ENCODE measurements around the gene CCNK. TPM values are rescaled to one million over a fixed set of nuclear protein-coding genes. Genes with fewer than 3 reads are reported as not detected.

CCNK gene
- 46.1 and 69.4 TPM in 2 replicates for total RNA-seq (2014; rRNA removed; shearing (Covaris generic); ENCODE audit: low replicate concordance)

GRCh38 chr14:99480917-99481744 is at the start of gene CCNK:
CCNK (plus strand) TSS chr14:99481409; CDS start chr14:99492678, 11,269 bp downstream.
- no peaks in the 10 kb centered on the region for H3K36me3 ChIP-seq (ENCODE audit: insufficient read depth, low read length)
- H3K4me2 ChIP-seq (ENCODE audit: low read depth, low read length, poor library complexity, severe bottlenecking) = peak within 1 kb of the TSS; percentile 94
- H3K9me3 ChIP-seq (ENCODE audit: low read length) = no peaks in the 10 kb centered on the region
- no peaks in the 10 kb centered on the region for H3K27me3 ChIP-seq (ENCODE audit: low read length)
- peak; percentile 100 for DNase-seq
- H3K4me3 ChIP-seq (ENCODE audit: low read length) = peak within 1 kb of the TSS; percentile 97
- peak within 1 kb of the TSS; percentile 40; the same call in 1 of the 2 replicates for H2AFZ ChIP-seq (ENCODE audit: low read length)
- H3K79me2 ChIP-seq (ENCODE audit: low read length) = peaks cover 91% of the 10 kb centered on the region
- no peaks in the 10 kb centered on the region for H3K9me2 ChIP-seq (replicated peaks; ENCODE audit: insufficient read depth, low read length)
- peak within 1 kb of the TSS; percentile 91 for H3K9ac ChIP-seq (ENCODE audit: low read length)
- peaks cover 67% of the 10 kb centered on the region for H3K4me1 ChIP-seq (ENCODE audit: low read length)
- H4K20me1 ChIP-seq (ENCODE audit: insufficient read depth, low read depth, low read length) = peaks cover 49% of the 10 kb centered on the region
- peak within 1 kb of the TSS; percentile 55 for H3K27ac ChIP-seq (ENCODE audit: low read length)

- no peak overlapping the region for H3K4me3 ChIP-seq (ENCODE audit: low read length)
- H3K36me3 ChIP-seq (ENCODE audit: insufficient read depth, low read length) = peaks cover 40% of the 10 kb centered on the region
- H3K9ac ChIP-seq (ENCODE audit: low read length) = peak overlapping the region; percentile 32; the same call in 1 of the 2 replicates
- DNase-seq = no peak
- no peak overlapping the region for H2AFZ ChIP-seq (ENCODE audit: low read length)
- no peaks in the 10 kb centered on the region for H4K20me1 ChIP-seq (ENCODE audit: insufficient read depth, low read depth, low read length)
- peaks cover 66% of the 10 kb centered on the region for H3K4me1 ChIP-seq (ENCODE audit: low read length)
- H3K9me3 ChIP-seq (ENCODE audit: low read length) = peaks cover 10% of the 10 kb centered on the region
- H3K9me2 ChIP-seq (replicated peaks; ENCODE audit: insufficient read depth, low read length) = no peaks in the 10 kb centered on the region
- peak overlapping the region; percentile 58 for H3K4me2 ChIP-seq (ENCODE audit: low read depth, low read length, poor library complexity, severe bottlenecking)
- H3K27me3 ChIP-seq (ENCODE audit: low read length) = no peaks in the 10 kb centered on the region
- peaks cover 91% of the 10 kb centered on the region for H3K79me2 ChIP-seq (ENCODE audit: low read length)
- peak overlapping the region; percentile 84 for H3K27ac ChIP-seq (ENCODE audit: low read length)
Observed at GRCh38 chr14:99431986-99432385, 49.2 kb upstream of the CCNK start.

GRCh38 chr14:99432485-99432884 is 48.7 kb upstream of the CCNK start:
- peak overlapping the region; percentile 32 for H3K9ac ChIP-seq (ENCODE audit: low read length)
- H3K79me2 ChIP-seq (ENCODE audit: low read length) = peaks cover 91% of the 10 kb centered on the region
- H3K4me3 ChIP-seq (ENCODE audit: low read length) = no peak overlapping the region
- no peak overlapping the region for H2AFZ ChIP-seq (ENCODE audit: low read length)
- DNase-seq = peak; percentile 64
- no peaks in the 10 kb centered on the region for H4K20me1 ChIP-seq (ENCODE audit: insufficient read depth, low read depth, low read length)
- peaks cover 10% of the 10 kb centered on the region for H3K9me3 ChIP-seq (ENCODE audit: low read length)
- peak overlapping the region; percentile 84 for H3K27ac ChIP-seq (ENCODE audit: low read length)
- peaks cover 40% of the 10 kb centered on the region for H3K36me3 ChIP-seq (ENCODE audit: insufficient read depth, low read length)
- peaks cover 61% of the 10 kb centered on the region for H3K4me1 ChIP-seq (ENCODE audit: low read length)
- no peaks in the 10 kb centered on the region for H3K9me2 ChIP-seq (replicated peaks; ENCODE audit: insufficient read depth, low read length)
- H3K4me2 ChIP-seq (ENCODE audit: low read depth, low read length, poor library complexity, severe bottlenecking) = peak overlapping the region; percentile 58
- H3K27me3 ChIP-seq (ENCODE audit: low read length) = no peaks in the 10 kb centered on the region

- no peaks in the 10 kb centered on the region for H3K9me2 ChIP-seq (replicated peaks; ENCODE audit: insufficient read depth, low read length)
- peaks cover 34% of the 10 kb centered on the region for H3K4me1 ChIP-seq (ENCODE audit: low read length)
- no peak overlapping the region for H3K27ac ChIP-seq (ENCODE audit: low read length)
Observed at GRCh38 chr14:99435327-99435726, 45.9 kb upstream of the CCNK start.

DNA sequence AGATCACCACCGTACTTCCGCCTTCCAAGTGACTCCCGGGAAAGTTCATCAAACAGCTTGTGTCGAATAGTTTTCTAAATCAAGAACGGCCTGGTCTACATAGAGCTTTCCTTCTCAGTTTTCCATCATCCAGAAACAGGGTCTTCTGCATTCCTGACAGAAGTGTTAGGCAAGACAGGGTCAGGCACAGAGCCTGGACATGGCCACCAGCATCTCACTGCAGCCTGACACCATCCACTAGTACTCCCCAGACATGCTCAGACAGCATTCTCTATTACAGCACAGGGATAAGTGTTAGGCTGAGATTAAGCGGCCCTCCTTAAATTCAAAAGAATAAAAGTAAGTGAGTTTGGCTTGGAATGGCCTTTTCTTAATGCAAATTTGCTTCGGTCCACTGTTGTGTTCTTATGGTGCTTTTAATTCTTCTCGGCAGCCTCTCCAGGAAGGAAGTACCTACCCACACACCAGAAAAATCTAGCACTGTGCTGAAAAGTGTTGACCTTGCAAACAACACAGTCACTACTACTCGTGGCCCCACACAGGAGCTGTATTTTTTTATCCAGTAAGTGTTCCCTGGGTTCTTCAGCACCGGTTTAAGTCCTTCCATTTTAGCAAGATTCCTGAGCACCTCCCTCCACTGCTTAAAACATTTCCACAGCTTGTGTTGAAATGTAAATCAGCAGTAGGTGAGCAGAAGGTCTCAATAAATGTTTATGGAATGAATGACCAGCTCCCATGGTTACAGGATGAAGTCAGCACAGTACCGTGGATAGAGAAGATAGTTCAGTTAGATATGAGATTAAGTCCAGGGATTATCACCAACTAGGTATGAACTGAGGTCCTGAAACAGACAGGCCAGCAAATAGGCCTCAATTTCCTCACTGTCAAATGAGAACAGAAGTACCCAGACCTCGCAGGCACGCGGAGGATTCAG is 44.7 kb upstream of the CCNK start:
- Histone ChIP-seq H3K4me1 (ENCODE audit: low read length) (peaks cover 22% of the 10 kb centered on the region), H4K20me1 (ENCODE audit: insufficient read depth, low read depth, low read length) (no peaks in the 10 kb centered on the region), H3K9ac (ENCODE audit: low read length) (no peak overlapping the region), H3K4me3 (ENCODE audit: low read length) (no peak overlapping the region), H3K79me2 (ENCODE audit: low read length) (peaks cover 88% of the 10 kb centered on the region), H3K27me3 (ENCODE audit: low read length) (no peaks in the 10 kb centered on the region), H3K27ac (ENCODE audit: low read length) (no peak overlapping the region), H3K9me3 (ENCODE audit: low read length) (no peaks in the 10 kb centered on the region), H3K4me2 (ENCODE audit: low read depth, low read length, poor library complexity, severe bottlenecking) (no peak overlapping the region), H3K9me2 (replicated peaks; ENCODE audit: insufficient read depth, low read length) (no peaks in the 10 kb centered on the region), H3K36me3 (ENCODE audit: insufficient read depth, low read length) (peaks cover 35% of the 10 kb centered on the region), H2AFZ (ENCODE audit: low read length) (no peak overlapping the region)
- DNase-seq = no peak

More at GRCh38 chr14:99435327-99435726, 45.9 kb upstream of the CCNK start:
- Histone ChIP-seq H3K9me3 (ENCODE audit: low read length) (no peaks in the 10 kb centered on the region), H3K27me3 (ENCODE audit: low read length) (no peaks in the 10 kb centered on the region), H2AFZ (ENCODE audit: low read length) (no peak overlapping the region), H3K9ac (ENCODE audit: low read length) (no peak overlapping the region), H3K36me3 (ENCODE audit: insufficient read depth, low read length) (peaks cover 34% of the 10 kb centered on the region), H3K4me2 (ENCODE audit: low read depth, low read length, poor library complexity, severe bottlenecking) (no peak overlapping the region), H4K20me1 (ENCODE audit: insufficient read depth, low read depth, low read length) (no peaks in the 10 kb centered on the region), H3K79me2 (ENCODE audit: low read length) (peaks cover 88% of the 10 kb centered on the region), H3K4me3 (ENCODE audit: low read length) (no peak overlapping the region)
- no peak for DNase-seq

- Histone ChIP-seq H3K27me3 (ENCODE audit: low read length) (no peaks in the 10 kb centered on the region), H3K4me3 (ENCODE audit: low read length) (no peak overlapping the region), H3K27ac (ENCODE audit: low read length) (no peak overlapping the region), H3K79me2 (ENCODE audit: low read length) (peaks cover 88% of the 10 kb centered on the region), H3K9me3 (ENCODE audit: low read length) (no peaks in the 10 kb centered on the region), H3K4me1 (ENCODE audit: low read length) (peaks cover 10% of the 10 kb centered on the region), H4K20me1 (ENCODE audit: insufficient read depth, low read depth, low read length) (no peaks in the 10 kb centered on the region), H2AFZ (ENCODE audit: low read length) (no peak overlapping the region), H3K36me3 (ENCODE audit: insufficient read depth, low read length) (peaks cover 37% of the 10 kb centered on the region), H3K4me2 (ENCODE audit: low read depth, low read length, poor library complexity, severe bottlenecking) (no peak overlapping the region), H3K9me2 (replicated peaks; ENCODE audit: insufficient read depth, low read length) (no peaks in the 10 kb centered on the region), H3K9ac (ENCODE audit: low read length) (no peak overlapping the region)
- no peak for DNase-seq
Observed at GRCh38 chr14:99437706-99438105, 43.5 kb upstream of the CCNK start.

GRCh38 chr14:99440278-99440677 is 40.9 kb upstream of the CCNK start:
- no peak for DNase-seq
- no peak overlapping the region for H3K4me3 ChIP-seq (ENCODE audit: low read length)
- H3K79me2 ChIP-seq (ENCODE audit: low read length) = peaks cover 93% of the 10 kb centered on the region
- H3K9me2 ChIP-seq (replicated peaks; ENCODE audit: insufficient read depth, low read length) = no peaks in the 10 kb centered on the region
- no peak overlapping the region for H3K4me2 ChIP-seq (ENCODE audit: low read depth, low read length, poor library complexity, severe bottlenecking)
- no peak overlapping the region for H3K9ac ChIP-seq (ENCODE audit: low read length)
- no peak overlapping the region for H2AFZ ChIP-seq (ENCODE audit: low read length)
- no peak overlapping the region for H3K27ac ChIP-seq (ENCODE audit: low read length)
- no peaks in the 10 kb centered on the region for H3K27me3 ChIP-seq (ENCODE audit: low read length)
- no peaks in the 10 kb centered on the region for H3K4me1 ChIP-seq (ENCODE audit: low read length)
- H3K36me3 ChIP-seq (ENCODE audit: insufficient read depth, low read length) = peaks cover 43% of the 10 kb centered on the region
- H4K20me1 ChIP-seq (ENCODE audit: insufficient read depth, low read depth, low read length) = no peaks in the 10 kb centered on the region
- no peaks in the 10 kb centered on the region for H3K9me3 ChIP-seq (ENCODE audit: low read length)

Measured in Karpas-422 (cell line).